GM18520 (cell line): Measurements from ENCODE around the gene ARMH3.

Experiments
- ATAC-seq: cut with Tn5 transposase; IDR thresholded peaks from one replicate; pipeline ENCODE4 v1.9.1; 2021; ENCODE audit not compliant: unreplicated experiment

The ARMH3 gene

DNA sequence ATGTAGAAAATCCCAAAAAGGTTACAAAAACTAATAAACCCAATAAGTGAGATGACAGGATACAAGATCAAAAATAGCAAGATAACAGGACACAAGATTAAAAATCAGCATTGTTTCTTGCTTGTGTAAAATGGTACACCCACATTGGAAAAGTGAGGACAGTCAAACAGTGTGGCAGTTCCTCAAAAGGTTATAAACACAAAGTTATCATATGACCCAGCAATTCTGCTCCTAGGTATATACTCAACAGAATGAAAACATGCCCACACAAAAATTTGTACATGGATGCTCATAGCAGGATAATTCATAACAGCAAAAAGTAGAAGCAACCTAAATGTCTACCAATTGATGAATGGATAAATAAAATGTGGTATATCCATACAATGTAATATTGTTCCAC is 105.8 kb downstream of the ARMH3 start:
- no peak for ATAC-seq

DNA sequence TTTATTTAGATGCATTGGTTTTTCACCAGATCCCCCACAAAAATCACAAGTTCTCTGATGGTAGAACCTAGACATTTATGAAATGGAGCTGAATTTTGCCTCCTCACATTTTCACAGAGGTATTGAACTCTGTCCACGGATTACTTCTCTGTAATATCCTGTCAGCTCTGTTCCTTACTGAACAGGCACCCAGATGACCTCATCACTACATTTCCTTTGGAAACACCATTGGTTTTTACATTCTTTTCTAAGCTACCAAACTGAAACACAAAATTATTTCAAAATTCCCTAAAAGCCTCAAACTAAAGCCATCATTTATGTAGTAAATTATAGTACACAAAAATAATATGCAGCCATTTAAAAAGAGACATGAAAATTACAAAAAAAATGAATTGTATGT is 114.1 kb downstream of the ARMH3 start:
- no peak for ATAC-seq

DNA sequence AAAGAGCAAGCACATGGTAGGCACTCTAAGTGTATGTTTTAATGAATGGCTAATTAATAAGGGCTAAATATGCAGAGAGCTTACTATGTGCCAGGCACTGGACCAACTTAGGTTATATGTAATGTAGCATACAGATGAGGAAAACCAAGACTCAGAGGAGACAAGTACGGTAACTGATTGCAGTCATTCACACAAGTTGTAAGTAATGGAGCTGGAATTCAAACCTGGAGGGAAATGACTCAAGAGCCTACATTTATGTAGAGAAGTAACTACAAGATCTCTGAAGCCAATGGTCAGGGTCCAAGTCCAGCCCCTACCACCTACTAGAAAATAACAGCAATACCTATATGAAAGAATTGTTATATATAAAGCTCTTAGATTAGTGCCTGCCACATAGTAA is 115.1 kb downstream of the ARMH3 start:
- ATAC-seq, result no peak

DNA sequence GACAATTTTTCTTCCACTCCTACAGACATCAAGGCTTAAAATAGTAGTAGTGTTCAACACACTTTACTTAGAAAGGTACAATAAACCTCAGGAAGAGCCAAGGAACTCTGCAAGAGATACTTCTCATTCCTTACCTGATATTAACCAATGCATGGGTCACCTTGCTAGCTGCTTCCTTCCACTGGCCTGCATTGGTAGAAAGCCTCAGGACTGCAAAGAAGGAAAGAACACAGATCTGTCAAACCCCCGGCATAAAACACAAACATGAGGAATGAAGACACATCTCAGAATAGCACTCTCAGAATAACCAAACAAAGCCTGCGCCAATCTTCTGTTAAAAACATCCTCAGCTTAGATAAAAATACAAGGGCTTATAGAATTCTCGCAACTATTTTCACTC is 116.2 kb downstream of the ARMH3 start:
- ATAC-seq, result no peak

DNA sequence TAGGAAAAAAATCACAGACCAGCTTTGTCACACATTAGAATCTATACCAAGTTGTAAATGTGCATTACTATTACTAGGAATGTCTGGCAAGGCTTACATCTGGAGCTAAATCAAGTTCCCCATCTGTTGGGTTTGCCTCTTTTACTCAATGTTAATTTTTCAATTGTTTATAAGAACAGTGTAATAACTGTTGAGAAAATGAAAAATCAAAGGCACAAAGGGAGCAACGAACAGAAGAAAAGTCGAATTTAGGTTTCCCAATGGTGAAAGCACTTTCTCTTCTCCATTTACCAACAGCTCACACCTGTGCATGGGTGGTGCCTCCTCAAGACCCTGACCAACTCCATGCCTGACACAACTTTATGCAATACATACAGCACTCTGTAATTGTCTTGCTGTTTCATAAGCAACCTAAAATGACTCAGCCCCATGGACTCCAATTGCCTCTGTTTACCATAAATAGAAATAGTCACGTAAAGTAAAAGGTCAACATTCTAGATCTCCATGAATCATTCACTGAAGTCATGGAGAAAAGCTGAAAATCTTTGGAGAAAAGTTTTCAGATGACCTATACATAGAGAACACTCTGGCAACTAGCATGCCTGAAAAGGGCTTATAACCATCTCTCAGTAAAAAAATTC is 116.8 kb downstream of the ARMH3 start:
- ATAC-seq, result no peak

DNA sequence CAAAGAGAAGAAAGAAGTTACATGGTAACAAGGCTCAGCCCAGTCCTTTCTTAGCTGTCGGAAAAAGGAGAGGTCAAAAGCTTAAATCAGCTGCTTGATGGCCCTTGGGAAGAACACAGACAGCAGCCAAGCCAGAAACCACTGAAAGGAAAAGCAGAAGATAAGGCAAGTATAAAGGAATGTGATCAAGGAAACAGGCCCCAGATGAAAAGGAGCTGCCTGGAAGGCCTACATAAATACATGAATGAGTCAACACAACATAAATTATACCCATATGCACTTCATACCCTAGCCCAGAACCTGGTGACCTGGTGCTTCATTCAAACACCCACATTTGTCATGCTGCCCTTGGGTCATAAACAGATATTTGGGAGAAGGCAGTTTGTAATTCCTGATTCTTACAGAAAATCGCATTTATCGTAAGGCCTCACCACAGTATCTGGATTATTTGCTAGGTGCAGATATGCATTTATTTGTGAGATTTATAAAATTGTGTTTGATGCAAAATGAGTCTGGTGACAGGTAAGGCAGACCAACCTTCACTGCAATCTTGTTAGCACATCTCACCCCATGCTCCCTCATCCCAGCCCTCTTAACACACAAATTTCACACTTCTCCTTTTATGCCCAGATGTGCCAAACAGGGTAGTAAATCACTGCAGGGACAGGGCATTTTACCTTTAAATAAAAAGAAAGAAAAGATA is 117.5 kb downstream of the ARMH3 start:
- ATAC-seq, result no peak

DNA sequence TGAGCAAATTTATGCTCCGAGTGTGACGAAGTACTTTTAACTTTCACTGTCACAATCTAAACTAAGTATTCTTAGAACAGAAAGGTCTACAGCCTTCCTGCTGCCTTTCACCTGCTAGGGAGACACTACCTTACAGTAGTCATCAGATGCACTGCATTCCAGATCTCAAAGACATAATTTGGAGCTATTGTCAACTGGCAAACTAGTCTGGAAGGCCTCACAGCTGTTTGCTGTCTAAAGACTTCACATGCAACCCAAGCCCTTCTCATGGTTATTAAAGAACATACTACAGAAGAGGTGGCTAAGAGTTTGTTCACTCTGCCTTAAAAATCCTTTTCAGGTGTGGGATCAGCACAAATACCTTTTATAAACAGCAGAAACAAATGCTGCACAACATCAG is 120.5 kb downstream of the ARMH3 start:
- ATAC-seq, result no peak

DNA sequence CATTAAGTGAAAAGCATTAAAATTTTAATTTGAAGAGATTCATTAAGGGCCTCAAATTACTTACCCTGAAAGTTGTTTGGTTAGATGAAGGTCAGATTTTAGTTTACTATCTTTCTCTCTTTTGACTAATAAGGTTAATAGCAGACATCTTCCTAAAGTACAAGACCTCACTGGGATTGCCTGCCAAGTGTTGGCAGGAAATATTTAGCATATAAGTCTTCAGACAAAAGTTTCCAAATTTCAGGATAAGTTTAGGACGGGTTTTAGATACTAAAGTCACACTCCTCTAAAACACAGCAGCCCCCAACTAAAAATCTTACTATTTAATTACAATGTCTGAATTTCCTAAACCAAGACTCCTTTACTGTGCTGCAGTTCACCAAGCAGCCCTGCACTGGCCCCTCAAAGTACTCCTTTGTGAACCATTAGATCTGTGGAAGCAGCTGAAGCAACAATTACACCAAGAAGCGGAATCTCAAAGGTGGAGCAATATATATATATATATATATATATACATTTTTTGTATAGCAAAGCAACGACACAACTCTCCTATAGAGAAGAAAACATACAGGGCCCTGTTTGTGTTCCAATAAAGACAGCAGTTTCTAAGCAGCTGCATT is 121.2 kb downstream of the ARMH3 start:
- no peak for ATAC-seq

DNA sequence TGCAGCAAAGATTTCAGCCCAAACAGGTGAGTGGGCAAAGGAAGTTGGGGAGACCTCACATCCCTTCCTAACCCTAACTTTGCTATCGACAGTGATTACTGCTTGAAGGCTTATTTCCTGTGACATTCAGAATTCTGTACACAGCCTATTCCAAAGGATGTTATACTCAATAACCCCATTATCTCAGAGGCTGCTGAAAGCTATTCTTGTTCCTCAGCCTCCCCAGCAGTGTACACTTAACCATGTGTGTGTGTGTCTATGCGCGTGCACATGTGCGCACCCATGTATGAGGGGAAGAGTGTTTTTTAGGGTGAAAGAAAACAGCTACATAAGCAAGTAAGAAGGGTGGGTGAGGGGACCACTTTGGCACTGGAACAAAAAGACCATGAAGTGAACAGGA is 122.0 kb downstream of the ARMH3 start:
- ATAC-seq, result no peak

DNA sequence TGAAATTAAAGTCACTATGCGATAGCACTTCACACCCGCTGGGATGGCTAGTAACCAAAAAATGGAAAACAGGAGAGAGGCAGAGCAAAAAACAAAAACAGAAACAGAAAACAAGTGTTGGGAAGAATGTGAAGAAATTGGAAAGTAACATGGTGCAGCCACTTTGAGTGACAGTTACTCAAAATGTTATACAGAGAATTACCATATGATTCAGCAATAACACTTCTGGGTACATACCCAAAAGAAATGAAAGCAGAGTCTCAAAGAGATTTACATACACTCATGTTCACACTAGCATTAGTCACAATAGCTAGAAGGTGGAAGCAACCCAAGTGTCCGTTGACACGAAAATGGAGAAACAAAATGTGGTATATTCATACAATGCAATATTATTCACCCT is 123.8 kb downstream of the ARMH3 start:
- ATAC-seq, result no peak

DNA sequence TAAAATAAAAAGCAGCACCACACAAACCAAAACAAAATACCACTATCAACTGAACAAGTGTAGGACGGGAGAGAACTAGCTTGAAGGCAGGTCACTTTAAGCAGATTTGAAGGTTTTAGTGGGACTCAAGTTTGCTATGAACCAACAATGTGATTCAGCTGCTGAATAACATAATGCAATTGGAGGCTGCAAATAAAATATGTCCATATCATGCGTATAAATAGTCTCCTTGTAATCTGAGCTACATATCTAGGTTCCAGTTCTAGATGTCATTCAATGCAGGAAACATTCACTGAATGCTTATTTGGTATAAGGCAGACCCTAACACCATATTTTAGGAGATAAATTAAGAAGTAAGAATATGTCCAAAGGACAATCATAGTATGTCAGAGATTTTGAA is 130.9 kb downstream of the ARMH3 start:
- no peak for ATAC-seq

DNA sequence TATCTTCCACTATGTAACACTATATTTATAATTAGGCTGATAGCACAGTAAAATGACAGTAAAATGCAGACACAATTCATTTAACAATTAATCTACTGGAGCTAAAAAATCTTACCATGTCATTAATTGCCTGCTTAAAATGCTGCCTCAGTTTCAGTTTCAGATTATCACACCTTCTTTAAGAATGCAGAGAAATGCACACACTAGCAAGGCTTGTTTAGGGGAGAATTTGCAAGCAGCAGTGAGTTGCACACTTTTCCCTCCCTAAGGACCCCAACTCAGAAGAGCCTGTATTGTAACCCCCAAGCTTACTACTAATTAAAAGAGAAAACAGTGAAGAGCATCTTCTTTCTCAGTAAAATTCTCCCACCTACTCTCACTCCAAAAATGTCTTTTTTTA is 132.7 kb downstream of the ARMH3 start:
- no peak for ATAC-seq

DNA sequence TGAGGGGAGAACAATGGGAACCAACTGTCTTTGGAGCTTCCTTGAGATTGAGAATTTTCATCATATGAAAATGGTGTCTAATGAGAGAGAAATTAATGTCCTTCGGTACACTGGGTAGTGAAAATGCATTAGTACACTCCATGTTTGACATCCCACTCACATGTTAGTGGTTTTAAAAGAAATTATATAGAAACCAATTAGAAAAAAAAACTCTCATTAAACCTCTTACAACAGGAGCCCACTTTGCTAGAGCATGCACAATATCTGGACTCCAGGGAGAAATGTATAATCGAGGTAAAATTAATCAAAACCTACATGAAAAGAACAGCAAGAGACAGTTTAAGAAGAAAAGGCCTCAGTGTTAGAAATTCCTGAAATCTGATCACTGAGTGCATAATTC is 133.1 kb downstream of the ARMH3 start:
- ATAC-seq, result no peak

DNA sequence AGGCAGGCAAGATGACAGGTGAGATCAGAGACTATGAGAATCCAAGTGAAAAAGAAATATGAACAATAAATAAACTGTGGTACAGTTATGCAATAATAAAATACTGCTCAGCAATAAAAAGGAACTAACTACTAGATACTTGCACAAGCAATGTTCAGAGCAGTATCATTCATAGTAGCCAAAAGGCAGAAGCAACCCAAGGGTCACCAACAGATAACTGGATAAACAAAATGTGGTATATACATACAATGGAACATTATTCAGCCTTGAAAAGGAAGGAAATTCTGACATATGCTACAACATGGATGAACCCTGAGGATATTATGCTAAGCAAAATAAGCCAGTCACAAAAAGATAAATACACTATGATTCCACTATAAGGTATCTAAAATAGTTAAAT is 135.4 kb downstream of the ARMH3 start:
- no peak for ATAC-seq

DNA sequence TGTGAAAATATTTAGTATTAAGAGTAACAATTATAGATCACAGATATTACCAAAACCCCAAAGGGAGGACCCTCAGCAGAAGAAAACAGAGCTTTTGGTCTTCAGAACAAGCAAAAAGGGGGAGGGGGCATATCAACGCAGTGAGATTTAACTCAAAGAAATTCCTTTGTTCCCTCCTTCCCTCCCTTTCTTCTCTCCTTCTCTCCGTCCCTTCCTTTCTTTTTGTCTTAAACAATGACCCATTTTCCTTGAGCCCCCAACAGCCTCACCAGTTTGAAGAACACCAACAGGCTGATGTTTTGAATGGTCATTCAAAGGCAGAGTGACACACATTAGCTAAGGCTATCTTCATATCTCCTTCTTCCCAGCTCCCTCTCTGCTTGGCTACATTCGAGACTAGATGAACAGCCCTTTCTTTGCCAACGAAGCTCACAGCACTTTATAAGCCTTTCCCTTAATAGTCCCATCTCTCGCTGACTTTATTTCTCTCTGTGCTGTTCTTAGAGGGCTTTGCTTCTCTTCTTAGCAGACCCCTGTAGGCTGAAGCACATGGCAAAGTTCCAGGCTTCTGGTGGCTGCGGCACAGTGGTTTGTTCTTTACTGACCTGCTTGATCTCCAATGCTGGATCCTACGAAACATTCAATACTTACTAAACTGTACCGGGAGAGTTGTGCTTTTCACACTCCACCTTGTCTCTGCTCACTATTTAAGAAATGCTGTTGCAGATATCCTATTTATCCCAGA is 136.8 kb downstream of the ARMH3 start:
- no peak for ATAC-seq

DNA sequence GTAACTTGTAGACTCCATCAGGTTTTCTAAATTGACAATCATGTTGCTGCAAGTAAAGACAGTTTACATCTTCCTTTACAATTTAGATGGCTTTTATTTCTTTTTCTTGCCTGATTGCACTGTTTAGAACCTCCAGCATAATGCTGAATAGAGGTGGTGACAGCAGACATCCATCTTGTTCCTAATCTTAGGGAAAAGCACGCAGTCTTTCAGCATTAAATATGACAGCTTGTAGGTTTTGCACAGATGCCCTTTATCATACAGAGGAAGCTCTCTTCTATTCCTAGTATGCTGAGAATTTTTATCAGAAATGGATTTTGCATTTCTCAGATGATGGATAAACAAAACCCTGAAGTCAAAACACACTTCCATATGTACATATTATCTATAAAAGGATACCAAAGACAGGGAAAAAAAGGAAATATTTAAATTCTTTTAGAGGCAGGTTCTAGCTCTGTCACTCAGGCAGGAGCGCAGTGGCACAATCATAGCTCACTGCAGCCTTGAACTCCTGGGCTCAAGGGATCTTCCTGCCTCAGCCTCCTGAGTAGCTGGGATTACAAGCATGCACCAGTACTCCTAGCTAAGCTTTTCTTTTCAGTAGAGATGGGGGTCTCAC is 143.3 kb downstream of the ARMH3 start:
- no peak for ATAC-seq

DNA sequence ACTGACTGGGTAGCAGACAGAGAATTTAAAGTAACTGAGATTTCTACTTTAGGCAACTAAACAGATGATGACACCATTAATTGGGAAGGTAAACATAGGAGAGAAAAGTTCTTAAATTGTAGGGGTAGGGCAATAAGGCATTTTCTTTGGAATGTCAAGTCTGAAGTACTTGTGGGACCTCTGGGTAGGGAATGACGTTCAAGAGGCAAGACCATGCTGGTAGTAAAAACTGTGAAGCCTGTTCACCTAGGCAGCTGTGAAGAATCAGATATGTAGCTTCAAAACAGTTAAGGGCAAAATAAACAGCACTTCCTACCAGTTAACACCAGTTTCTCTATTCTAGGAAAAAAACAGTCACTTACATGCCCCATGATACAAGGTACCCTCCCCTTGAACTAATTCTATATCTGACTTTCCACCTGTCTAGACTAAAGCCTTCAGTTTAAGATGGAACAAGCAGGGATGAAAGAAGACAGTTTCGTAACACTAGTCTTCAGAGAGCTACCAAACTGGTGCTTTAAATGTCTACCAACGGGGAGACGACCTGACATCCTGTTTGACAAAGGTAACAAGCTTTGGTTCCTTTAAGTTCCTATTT is 149.3 kb downstream of the ARMH3 start:
- ATAC-seq, result no peak

DNA sequence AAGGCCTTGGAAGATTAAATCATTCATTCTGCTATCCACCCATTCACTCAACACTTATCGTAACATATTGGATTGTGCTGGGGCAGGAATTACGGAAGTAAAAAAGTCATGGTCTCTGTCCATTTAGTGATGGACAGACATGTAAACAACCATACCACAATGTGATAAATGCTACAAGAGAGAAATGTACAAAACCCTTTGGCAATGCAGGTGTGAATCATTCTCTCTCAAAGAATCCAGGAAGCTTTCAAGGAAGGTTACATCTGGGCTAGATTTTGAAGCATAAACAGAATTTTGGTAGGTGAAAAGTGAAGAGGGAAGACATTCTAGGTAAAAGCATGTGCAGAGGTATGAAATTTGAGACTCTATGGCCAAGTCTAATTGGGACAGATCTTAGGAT is 150.7 kb downstream of the ARMH3 start:
- no peak for ATAC-seq

DNA sequence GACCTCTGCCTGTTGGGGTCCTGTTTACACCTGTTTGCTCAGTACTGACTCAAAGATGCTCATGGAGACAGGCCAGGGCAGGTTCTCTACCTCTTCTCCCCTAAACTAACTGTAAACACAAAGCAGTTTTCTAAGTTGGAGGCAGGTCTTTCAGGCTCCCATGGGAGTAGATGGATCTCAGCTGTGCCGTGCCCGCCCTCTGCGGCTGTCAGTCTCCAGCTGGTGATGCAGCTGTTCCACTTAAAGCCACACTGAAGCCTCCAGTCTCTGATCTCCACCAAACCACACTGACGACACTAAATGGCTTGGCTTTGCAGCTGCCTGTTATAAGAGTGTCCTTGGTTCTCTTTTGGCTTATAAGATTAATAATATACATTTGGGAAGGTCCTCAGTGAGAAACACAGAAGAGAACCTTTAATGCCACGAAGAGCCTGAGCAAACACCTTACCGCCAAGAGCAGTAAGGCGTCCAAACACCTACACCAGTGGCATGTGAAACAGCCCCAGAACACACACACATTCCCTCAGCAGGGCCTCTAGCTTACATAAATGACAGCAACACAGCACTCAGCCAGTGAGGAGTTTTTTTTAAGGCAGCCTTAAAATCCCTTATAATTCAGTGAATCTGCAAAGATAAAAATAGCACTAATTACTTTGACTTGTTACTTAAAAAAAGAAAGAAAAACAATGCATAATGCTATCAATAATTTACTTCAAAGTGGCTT is 152.0 kb downstream of the ARMH3 start:
- ATAC-seq, result peak; percentile 59

DNA sequence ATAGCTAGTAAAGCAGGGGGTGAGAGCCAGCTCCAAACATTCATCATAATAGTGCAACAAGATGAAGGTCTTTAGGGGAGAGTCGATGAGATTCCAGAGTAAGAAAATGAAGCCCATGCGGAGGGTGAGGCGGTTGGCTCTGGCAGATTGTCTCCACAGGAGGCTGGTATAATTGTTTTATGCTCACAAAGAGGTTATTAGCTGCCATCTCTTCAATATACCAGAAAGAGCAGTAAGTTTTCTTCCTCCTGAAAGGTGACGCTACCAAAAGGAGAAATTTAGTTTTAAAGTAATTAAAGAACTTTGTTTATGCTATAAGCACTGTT is 153.2 kb downstream of the ARMH3 start:
- ATAC-seq, result no peak
